Measurements from ENCODE around the gene FOXK1.

DNA sequence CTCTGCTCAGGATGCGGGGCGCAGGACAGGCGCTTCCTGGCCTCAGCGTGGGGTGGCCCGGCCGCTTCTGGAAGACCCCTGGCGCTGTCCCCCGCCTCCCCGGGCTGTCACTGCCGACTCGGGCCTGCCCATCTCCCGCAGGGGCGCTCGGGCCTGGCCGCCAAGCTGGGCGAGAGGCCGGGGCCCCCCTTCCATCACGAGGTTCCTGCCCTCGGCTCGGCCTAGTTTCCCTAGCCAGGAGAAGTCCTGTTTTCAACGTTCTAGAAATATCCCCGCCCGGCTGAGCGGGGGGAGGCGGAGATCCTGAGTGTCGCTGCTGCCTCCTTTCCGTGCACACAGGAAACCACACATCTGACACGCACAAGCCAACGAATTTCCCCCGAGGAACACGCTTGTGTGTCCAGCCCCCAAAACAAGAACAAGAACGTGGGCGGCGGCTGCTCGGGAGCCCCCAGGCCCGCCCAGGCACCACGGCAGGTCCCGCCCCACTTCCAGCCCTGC is 127.0 kb downstream of the FOXK1 start:
- TF ChIP-seq, protein P1, sequence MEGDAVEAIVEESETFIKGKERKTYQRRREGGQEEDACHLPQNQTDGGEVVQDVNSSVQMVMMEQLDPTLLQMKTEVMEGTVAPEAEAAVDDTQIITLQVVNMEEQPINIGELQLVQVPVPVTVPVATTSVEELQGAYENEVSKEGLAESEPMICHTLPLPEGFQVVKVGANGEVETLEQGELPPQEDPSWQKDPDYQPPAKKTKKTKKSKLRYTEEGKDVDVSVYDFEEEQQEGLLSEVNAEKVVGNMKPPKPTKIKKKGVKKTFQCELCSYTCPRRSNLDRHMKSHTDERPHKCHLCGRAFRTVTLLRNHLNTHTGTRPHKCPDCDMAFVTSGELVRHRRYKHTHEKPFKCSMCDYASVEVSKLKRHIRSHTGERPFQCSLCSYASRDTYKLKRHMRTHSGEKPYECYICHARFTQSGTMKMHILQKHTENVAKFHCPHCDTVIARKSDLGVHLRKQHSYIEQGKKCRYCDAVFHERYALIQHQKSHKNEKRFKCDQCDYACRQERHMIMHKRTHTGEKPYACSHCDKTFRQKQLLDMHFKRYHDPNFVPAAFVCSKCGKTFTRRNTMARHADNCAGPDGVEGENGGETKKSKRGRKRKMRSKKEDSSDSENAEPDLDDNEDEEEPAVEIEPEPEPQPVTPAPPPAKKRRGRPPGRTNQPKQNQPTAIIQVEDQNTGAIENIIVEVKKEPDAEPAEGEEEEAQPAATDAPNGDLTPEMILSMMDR (IDR thresholded peaks at IDR 0.05) = no peak
- no peak for TF ChIP-seq ZFX (IDR thresholded peaks at IDR 0.05; ENCODE audit: borderline replicate concordance)

All from 22Rv1 (cell line).